ENCODE data around the gene SYNE3.

The SYNE3 gene

GRCh38 chr14:95468448-95469133 lies 47.9 kb downstream of the SYNE3 start:
- no peak for DNase-seq

- DNase-seq, result no peak
These were observed 48.8 kb downstream of the SYNE3 start for GRCh38 chr14:95467657-95468056.

GRCh38 chr14:95467232-95467631 lies 49.2 kb downstream of the SYNE3 start:
- no peak for DNase-seq

Measured in eye (tissue), 1 donor.